ENCODE data around the gene DNAH2. TPM values are rescaled to one million over a fixed set of nuclear protein-coding genes. Genes with fewer than 3 reads are reported as not detected.

DNAH2 gene
- total RNA-seq, 1 experiment from 2014 or later: 0.15 TPM

DNA sequence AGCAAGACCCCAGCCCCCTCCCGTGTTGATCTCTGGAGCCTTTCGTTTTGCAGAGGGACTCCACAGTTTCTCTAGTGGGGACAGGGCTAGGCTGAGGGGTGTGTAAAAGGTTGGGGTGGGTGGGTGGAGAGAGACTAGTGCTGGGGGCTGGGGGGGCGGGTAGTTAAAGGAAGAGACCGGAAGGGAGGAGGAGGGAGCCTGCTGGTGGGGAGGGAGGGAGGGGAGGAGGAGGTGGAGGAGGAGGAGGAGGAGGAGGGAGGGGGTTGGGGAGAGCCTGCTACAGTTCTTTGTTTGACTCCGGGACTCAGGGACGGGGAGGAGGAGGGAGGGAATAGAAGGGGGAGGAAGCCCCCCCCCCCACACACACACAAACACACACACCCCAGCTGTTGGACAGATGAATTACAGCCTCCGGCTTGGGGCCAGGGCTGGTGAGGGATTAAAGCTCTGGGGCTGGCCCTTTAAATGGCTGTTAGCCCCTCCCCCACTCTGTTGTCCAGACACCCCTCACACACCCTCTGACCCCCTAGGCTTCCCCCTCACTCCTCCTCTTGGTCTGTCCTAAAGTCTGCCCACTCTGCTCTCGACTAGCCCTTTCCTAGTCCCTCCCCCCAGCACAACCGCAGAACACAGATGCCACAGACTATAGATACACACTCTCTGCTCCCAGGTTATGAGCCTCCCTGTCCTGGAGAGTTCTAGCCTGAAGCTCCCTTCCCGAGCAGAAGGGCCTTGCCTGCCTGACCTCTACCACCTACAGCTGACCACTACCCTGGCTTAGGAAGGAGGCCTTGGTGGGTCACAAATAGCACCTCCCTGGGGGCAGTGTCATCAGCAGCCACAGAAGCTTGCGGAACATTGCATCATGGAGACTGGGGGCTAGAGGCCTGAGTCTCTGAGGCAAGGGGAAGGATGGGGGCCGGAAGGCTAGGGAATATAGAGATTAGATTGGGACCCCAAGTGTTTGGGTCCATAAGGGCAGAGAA is 120.8 kb downstream of the DNAH2 start:
- Histone ChIP-seq H3K79me2 (ENCODE audit: insufficient read depth, low read length) (no peaks in the 10 kb centered on the region), H3K4me2 (ENCODE audit: insufficient read depth, insufficient read length, low read length) (peak overlapping the region; percentile 75), H2AFZ (ENCODE audit: low read length) (no peak overlapping the region), H3K4me1 (ENCODE audit: insufficient read depth, low read length) (no peaks in the 10 kb centered on the region; the same call in 1 of the 2 replicates), H4K91ac (ENCODE audit: insufficient read length, low read depth, low read length) (no peak overlapping the region), H2BK5ac (ENCODE audit: insufficient read length, low read length) (no peak overlapping the region), H3K27me3 (ENCODE audit: insufficient read depth, low read length) (peaks cover 28% of the 10 kb centered on the region; the same call in 1 of the 2 replicates), H3T11ph (ENCODE audit: low read length) (no peak overlapping the region), H3K18ac (ENCODE audit: insufficient read length, low read depth, low read length) (no peak overlapping the region), H3K14ac (ENCODE audit: insufficient read depth, low read length) (no peak overlapping the region), H2BK120ac (ENCODE audit: low read depth, low read length, poor library complexity, severe bottlenecking) (no peak overlapping the region), H4K5ac (ENCODE audit: insufficient read length, low read depth, low read length) (no peak overlapping the region), H2BK12ac (ENCODE audit: insufficient read length, low read depth, low read length) (no peak overlapping the region), H4K8ac (replicated peaks; ENCODE audit: insufficient read length, low read depth, low read length) (no peak overlapping the region), H3K79me1 (ENCODE audit: insufficient read depth, low read depth, low read length, poor library complexity, severe bottlenecking) (no peaks in the 10 kb centered on the region), H3K4ac (ENCODE audit: low read depth, low read length) (no peak overlapping the region), H2AK5ac (ENCODE audit: insufficient read length, low read length) (no peak overlapping the region), H3K9me3 (ENCODE audit: control insufficient read depth, low read depth, low read length) (no peaks in the 10 kb centered on the region), H3K23ac (ENCODE audit: insufficient read length, low read depth, low read length) (no peak overlapping the region), H2BK15ac (ENCODE audit: low read depth, low read length) (no peak overlapping the region), H2BK20ac (ENCODE audit: low read depth, low read length, poor library complexity, severe bottlenecking) (no peak overlapping the region), H3K27ac (ENCODE audit: insufficient read length, low read depth, low read length) (no peak overlapping the region), H4K20me1 (ENCODE audit: control insufficient read depth, insufficient read depth, insufficient read length) (no peaks in the 10 kb centered on the region), H3K9ac (ENCODE audit: extremely low read depth, insufficient read length, low read length) (no peak overlapping the region), H3K23me2 (ENCODE audit: insufficient read length, low read depth, low read length, poor library complexity, severe bottlenecking) (peaks cover 47% of the 10 kb centered on the region), H3K56ac (ENCODE audit: insufficient read length, low read depth, low read length) (no peak overlapping the region)
- Mint-ChIP-seq H3K4me1 (peaks cover 51 to 55% of the 10 kb centered on the region in 2 experiments), H3K27me3 (ENCODE audit: low read depth) (peaks cover 33% of the 10 kb centered on the region), H3K9me3 (no peaks in the 10 kb centered on the region; a peak in 1 of 5 replicates), H3K27ac (peak overlapping the region in 2 of 3 experiments; percentile 46 to 68; a peak in 3 of 7 replicates), H3K36me3 (ENCODE audit: insufficient read depth in 1 of 3, low read depth in 3 of 3) (peaks cover 2 to 11% (median 9%) of the 10 kb centered on the region in 3 experiments; a peak in 5 of 7 replicates), H3K4me3 (peak overlapping the region; percentile 86 to 89)
- WGBS (ENCODE audit: extremely low coverage, insufficient read length, low lambda C conversion rate): no CpG with 5 or more reads among the region's 12 CpGs
- DNase-seq: peak; percentile 78
- TF ChIP-seq, protein P1, sequence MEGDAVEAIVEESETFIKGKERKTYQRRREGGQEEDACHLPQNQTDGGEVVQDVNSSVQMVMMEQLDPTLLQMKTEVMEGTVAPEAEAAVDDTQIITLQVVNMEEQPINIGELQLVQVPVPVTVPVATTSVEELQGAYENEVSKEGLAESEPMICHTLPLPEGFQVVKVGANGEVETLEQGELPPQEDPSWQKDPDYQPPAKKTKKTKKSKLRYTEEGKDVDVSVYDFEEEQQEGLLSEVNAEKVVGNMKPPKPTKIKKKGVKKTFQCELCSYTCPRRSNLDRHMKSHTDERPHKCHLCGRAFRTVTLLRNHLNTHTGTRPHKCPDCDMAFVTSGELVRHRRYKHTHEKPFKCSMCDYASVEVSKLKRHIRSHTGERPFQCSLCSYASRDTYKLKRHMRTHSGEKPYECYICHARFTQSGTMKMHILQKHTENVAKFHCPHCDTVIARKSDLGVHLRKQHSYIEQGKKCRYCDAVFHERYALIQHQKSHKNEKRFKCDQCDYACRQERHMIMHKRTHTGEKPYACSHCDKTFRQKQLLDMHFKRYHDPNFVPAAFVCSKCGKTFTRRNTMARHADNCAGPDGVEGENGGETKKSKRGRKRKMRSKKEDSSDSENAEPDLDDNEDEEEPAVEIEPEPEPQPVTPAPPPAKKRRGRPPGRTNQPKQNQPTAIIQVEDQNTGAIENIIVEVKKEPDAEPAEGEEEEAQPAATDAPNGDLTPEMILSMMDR (conservative IDR thresholded peaks at IDR 0.05): no peak
